Occipital lobe (tissue), 2 donors: ENCODE data around the gene PTPRM. TPM values are rescaled to one million over a fixed set of nuclear protein-coding genes. Genes with fewer than 3 reads are reported as not detected.

Source experiments
- DNase-seq: peaks from one replicate; lab custom pipeline; 2025; lab: John Stamatoyannopoulos, UW
- total RNA-seq: library from RNA; depleted of rRNA; stranded (reverse); fragments of >200 nt; gene quantifications from one replicate; pipeline ENCODE4 v1.2.3, GENCODE V29; 2014

PTPRM gene
- total RNA-seq, 1 donor from 2014 or later: 45.4 TPM

DNA sequence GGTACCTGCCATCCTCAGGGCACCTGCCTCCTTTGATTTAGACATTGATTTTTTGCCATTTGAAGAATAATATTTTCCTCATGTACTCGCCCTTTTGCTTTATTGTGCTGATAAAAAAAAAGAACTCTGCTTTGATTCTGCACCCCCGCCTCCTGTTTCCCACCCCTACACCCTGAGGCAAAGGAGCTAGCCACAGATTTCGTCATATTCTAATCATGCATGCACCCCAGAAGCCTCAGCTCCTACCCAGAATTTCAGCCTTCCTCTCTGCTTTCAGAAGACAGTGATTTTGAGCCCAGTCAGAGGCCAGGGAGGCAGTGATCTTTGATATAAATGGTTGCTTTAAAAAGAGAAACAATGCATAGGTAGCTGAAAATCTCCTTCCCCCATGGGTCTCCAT is 329.0 kb downstream of the PTPRM start:
- DNase-seq: no peak

DNA sequence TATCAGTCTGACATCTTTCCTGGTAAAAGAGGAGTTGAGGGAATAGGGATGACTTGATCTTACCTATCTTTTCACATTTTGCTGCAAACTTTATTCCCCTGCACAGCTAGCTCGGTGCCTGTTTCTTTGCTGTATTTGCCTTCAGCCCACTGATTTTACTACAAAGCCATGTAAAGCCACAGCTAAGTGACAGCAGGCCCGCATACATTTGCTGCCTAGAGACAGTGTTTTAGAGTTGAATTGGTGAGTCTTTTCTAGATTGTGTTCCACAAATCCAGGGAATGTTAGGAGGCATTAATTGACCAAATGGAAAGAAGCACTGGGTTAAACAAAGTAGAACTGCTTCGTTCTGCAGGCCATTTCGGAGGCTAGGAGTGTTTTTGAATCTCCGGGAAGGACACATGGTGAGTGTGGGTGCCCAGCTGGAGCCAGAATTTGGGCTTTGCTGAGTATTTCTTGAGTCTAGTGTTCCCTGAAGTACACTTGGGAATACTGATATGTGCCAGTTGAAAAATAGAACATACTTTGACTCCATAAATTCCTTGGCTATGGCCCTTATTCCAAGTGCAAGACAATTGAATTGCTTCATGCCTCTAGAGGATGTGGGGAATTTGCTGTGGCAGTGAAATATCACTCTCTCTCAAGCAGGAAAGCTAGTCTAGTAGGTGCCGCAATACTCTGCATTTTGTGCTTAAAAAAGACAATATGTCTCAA is 329.8 kb downstream of the PTPRM start:
- no peak for DNase-seq

DNA sequence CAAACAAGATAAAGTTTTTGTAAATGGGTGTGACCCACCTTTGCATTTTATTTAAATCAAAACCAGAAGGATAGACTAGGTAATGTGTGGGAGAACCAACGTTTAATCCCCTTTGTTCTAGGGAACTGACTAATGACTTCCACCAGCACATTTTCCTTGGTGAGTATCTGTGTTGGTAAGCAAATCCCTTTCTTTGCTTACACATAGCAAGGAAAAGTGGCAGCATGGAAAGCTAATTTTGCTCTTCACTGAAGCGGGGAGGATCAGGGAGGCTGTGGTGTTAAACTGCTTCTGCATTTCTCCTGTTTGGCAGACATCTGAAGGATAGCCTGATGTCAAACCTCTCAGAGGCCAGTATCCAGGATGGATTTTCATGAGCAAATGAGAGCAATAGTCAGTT is 331.1 kb downstream of the PTPRM start:
- no peak for DNase-seq

DNA sequence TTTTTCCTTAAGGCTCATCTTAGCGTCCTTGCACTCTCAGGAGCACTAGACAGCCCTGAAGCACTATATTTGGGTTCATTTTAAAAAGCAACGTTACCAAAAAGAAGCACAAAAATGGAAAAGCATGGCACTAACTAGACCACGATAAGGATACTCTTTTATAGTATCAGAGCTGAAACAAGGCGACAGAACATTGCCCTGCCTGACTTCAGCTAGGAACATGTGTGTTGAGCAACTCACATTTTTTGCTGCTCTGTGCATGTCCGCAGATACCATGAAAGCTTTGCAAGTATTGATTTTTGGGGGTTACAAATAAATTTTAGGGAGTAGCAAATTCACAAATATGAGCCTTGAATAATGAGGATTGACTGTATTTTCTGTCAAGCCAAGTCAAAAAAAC is 332.0 kb downstream of the PTPRM start:
- DNase-seq: no peak

DNA sequence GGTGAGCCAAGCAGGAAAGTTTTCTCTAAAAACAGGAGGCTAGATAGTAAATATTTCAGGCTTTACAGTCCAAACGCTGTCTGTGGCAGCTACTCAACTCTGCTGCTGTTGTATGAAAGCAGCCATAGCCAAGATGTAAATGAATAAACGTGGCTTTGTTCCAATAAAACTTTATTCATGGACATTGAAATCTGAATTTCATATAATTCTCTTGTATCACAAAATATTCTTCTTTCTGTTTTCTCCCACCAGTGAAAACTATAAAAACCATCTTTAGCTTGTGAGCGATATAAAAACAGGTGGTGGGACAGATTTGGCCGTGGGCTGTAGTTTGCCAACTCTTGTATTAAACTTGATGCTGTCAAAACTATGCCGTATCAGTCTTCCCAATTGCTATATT is 333.0 kb downstream of the PTPRM start:
- no peak for DNase-seq

DNA sequence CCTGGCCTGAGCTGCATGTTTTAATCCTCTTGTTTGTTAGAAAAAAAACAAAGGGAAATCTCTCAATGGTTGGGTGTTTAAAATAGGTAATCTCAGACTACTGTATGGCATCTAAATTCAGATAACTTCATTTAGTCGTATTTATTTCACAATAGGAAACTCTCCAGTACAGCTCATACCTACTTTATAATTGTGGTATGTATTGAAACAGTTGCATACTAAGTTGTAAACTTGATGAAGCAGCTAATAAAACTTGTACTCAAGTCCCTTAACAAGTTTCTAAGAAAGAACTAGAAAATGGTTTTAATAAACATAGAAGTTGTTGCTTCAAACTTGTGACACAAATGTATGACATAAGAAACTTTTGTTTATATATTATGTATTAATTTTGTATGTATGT is 334.5 kb downstream of the PTPRM start:
- no peak for DNase-seq

DNA sequence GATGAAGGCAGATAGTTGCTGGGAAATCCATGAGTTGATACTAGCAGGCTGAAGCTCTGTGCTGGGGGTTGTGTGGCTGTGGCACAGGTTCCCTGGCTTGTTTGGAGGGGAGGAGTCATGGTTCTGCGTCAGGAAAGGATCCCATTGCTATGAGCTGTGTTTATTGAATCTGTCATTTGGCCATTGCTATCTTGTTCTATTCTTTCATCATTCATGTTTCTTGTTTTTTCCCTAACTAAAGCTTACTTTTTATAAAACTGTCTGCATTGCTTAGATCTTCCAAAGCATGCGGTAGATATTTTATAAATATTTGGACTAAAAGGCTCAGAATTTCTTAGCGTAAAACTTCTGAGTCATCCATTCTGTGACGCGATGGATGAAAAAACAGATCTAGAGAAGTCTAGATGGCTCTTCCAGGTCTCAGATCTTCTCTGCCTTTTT is 335.3 kb downstream of the PTPRM start:
- DNase-seq: no peak

DNA sequence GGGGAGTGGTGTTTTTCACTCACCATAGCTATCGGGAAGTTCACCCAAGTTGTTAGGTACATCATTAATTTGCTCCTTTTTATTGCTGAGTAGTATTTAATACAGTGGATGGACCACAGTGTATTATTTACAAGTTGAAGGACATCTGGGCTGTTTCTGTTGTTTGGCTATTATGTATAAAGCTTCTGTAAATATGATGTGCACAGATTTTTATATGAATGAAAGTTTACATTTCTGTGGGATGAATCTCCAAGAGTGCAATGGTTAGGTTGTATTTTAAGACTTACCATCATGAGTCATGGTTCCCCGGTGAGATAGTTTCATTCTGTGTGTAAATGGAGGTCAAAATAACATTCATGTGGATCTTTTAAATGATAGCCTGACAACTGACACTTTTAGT is 337.4 kb downstream of the PTPRM start:
- no peak for DNase-seq

DNA sequence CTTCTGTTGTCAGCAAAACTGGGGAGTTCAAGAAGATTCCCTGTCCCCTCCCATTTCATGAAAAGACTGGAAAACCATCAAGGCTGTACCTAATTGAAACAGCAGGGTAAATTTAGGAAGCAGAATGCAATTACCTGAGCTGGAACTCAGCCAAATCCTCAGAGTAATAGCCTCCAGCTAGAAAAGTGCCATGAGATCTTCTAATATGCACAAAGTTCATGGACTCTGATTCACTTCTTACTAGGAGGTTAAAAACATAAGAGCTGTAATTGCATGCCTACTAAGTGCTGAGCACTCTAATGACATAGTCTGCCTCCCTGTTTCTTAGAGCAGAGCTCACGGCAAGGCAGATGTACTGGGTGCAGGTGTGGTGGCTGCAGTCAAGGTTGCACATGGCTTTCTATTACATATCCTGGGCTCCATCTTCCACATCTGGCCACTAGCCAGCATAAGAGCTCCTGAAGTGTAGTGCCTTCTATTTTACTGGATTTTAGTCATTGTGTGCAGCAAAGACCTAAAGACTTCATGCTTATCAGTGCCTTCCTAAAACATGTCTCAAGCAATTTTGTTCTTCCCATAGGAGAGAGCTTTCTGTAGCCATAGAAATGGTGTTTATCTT is 341.7 kb downstream of the PTPRM start:
- DNase-seq: no peak

DNA sequence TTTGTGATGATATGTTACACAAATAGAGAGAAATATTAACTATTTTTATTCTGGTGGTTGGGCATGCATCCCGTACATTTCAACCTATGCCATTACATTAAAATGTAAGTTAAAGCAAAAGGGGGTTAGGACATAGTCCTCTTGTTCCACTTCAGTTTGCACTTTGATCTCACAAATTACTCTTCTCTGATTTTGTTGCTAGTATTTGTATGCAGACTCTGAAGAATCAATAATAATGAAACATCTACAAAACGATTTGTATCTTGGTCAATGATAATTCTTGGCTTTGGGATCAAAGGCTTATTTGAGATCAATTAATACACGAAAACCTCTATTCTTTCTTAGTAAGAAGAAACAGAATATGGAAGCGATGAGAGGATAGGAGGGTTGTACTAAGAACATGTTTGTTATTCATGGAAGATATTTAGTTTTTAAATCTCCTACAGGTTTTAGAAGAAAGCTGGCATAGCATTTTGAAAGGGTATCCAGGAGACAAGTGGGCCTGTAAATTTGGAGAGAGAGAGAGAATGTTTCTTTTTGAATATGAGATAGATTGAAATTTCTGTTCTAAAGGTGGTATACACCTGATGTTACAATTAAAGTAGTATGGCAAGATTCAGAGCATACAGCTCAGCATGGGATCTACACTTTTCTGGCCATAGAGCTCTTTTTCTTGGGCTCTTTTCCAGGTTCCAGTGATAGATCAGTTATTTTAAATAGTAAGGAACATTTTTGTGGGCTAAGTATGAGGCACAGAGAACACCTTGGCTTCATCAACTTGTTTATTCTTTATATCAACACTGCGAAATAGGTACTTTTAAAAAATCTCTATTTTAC is 347.9 kb downstream of the PTPRM start:
- no peak for DNase-seq

DNA sequence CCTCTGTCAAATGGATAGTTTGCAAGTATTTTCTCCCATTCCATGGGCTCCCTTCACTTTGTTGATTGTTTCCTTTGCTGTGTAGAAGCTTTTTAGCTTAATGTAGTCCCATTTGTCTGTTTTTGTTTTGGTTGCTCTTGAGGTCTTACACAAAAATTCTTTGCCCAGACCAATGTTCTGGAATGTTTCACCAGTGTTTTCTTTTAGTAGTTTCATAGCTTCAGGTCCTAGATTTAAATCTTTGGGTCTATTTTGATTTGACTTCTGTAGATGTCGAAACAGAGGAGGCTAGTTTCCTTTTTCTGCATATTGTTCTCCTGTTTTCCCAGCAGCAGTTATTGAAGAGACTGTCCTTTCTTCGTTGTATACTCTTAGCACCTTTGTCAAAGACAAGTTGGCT is 351.6 kb downstream of the PTPRM start:
- DNase-seq: no peak

DNA sequence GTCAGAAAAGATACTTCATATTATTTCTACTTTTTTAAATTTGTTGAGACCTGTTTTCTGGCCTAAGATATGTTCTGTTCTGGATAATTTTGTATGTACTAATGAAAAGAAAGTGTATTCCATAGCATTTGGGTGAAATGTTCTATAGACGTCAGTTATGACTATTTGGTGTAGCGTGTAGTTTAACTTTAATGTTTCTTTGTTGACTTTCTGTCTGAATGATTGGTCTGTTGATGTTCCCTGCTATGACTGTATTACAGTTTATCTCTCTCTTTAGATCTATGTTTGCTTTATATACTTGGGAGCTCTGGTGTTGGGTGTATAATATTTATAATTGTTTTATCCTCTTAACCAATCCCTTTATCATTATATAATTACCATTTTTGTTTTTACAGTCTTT is 352.4 kb downstream of the PTPRM start:
- no peak for DNase-seq

DNA sequence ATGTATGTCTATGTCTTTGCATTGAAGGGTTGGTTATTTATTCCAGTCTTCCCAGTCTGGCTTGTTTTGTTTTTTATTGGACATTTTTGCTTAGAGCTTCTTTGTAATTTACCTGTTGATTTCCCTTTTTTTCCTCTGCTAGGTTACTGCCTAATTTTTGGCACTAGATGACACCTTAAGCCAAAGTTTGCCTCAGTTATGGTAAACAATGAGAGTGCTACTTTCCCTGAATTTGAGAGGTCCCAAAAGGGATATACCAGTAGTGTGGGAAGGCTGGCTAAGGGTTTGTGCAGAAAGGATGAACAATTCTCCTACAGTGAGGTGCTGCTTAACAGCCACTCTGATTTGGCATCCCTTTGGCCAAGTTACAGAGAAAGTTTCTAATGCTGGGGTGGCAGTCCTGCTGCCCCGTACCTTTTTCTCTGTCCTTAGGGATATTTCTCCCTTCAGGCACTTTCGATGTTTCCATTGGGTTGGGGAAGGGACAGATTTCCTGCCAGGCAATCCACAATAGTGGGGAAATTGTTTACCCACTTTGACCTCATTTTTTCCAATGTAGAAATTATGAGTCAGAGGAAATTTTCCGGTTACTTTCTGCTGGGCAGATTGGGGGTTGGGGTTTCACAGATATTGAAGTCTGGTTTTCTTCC is 354.9 kb downstream of the PTPRM start:
- no peak for DNase-seq

DNA sequence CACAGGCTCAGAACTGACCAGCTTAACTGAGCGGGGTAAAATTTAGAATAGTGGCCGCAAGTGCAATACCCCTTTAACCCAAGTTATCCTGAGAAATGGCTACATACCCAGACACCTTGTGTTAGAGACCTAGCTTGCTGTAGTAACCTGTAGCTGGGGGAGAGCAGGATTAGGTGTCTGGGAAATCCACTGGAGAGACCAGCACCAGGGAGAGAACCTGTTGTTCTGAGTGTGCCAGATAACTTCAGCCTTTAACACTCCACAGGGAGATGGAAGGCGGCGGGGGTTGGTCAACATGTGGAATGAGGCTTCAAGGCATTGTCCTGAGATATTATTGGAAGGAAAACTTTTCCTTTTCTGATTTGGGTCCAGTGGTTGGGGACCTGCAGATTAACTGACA is 356.0 kb downstream of the PTPRM start:
- DNase-seq: no peak

DNA sequence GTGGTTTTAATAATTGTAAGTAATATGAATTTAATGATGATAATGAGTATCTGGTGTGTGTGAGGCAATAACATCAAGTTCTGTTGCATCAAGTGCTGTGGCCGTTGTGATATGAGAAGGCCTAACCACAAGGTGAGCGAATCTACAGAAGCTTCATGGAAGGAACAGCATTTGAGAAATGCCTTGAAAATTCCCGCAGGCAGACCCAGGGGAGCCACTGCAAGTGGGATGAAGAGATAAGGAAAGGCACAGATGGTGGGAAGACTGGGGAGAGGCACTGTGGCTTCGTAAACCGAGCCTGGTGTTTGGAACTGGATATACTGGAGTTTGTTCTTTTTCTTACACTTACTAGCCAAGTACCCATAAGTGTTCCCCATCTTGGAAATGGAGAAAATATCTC is 357.5 kb downstream of the PTPRM start:
- DNase-seq: no peak

DNA sequence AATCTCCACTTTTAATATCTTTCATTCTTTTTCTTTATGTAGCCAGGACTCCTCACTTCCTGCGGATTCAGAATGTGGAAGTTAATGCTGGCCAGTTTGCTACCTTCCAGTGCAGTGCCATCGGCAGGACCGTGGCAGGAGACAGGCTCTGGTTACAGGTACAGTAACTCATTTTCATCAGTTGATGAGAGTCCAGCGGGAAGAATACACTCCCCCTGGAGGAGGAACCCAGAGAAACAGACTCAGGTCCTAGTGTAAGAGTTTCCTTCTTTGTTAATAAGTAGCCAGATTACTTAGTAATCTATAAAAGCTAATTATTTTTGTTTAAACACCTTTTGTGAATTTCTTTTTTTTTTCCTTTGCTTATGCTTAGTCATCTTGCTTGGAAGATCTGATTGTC is 359.4 kb downstream of the PTPRM start:
- no peak for DNase-seq

DNA sequence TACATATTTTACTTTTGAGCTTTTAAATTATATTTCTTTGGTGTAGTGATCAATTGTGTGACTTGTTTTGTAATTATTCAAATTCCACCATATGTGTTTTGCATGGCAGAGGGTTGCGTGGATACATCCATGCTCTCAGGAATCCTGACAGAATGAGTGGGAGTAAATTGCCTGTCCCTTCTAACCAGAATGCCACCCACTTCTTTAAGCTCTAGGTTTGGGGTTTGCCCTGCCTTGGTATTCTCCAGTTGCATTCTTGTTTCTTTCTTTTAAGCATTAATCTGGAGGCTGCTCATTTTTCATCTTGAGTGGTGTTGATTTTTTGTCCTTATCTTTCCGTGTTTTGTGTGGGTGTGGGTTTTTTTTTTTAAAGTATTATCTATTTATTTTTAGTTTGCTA is 360.0 kb downstream of the PTPRM start:
- no peak for DNase-seq

DNA sequence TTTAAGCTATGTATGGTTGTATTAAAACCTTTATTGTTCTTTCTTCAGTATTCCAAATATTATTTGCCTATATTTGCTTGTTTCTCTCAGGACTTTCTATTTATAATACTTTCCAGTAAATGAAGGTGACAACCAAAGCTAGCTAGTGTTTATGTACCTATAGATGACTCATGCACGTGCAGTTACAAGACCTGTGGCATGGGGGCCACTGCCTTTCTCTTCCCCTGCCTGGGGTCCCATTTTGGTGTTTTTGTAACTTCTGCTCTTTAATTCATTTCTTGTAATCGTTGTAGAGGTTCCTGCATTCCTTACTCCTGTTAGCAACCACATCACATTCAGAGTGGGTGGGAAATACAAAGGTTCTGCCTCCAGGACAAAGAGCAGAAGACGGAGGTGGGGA is 364.6 kb downstream of the PTPRM start:
- DNase-seq: no peak

DNA sequence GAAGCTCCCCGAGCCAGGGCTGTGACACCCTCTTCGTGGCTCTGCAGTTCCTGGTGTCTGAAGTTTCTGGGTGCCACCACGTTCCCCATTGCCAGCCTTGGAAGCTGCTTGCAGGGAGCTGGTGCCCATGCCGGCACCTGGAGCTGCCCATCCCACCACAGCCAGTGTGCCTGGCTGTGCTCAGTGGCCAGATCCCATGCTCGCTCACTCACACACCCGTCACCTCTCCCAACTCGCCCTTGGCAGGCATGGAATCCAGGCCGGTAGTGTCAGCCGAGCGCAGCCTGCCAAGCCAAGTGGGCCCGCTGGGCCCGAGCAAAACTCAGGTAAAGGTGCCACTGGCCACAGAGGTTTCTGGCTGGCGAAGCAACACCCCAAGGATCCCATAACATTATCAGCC is 370.2 kb downstream of the PTPRM start:
- no peak for DNase-seq

DNA sequence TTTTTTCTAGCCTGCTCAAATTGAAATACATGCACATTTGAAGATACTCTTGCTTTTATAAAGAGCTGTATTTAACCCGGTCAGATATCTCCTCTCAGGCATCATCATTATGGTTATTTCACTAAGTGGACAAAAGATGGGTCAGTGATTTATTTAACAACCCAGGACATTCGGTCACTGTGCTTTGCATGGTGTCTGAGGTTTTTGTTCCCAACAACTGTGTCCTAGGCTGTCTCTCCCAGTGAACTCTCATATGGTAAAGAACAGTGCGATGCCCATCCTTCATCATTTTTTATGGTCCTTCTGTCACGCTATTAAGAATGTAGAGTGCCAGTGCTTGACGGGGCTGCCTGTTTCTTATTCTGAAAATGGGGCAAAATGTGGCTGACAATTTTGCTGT is 372.4 kb downstream of the PTPRM start:
- DNase-seq: no peak

DNA sequence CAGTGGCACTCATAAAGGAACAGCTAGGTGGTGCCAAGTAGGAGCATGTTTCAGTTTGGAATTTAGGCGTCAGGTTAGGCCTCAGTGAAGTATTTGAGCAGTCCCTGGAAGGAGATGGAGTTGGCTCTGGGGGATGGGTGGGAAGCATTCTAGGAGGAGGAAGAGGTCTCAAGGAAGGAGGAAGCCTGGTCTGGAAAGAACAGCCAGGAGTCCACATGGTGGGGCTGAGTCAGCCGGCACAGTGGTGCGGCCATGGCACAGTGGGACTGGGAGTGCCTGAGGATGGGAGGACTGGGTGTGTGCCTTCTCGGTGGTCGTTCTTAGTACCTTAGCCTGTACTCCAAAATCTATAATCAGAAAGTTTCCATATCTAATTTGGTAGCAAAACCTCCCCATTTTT is 373.3 kb downstream of the PTPRM start:
- no peak for DNase-seq

DNA sequence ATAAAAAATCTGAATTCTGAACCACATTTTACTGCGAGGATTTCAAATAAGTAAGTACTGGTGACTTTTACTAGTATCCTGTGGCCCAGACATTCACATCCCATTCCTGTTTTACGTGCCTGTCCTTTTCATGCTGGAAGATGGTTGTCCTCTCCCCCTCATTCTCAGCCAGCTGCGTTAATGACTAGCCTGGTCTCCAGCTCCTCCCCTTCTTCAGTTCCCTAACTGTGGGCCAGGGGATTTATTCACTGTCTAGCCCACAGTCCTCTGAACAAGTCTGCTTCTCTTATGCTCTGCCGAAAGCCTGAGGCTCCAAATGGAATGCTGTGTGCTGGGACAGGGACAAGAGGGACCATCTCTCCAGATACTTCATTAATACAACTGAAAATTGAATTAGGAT is 373.9 kb downstream of the PTPRM start:
- no peak for DNase-seq
